ENCODE results near the gene NRG2.

The NRG2 gene

GRCh38 chr5:139885857-139886208 lies 157.3 kb downstream of the NRG2 start:
- Histone ChIP-seq H3K4me1 (ENCODE audit: control insufficient read depth, insufficient read depth, low read length) (no peaks in the 10 kb centered on the region), H3K27ac (ENCODE audit: low read depth, low read length) (no peak overlapping the region), H3K27me3 (ENCODE audit: control insufficient read depth, insufficient read depth, low read length) (no peaks in the 10 kb centered on the region), H3K4me3 (ENCODE audit: low read length) (no peak overlapping the region), H3K9ac (ENCODE audit: low read length) (no peak overlapping the region), H3K36me3 (ENCODE audit: control insufficient read depth, insufficient read depth, low read length) (no peaks in the 10 kb centered on the region)

GRCh38 chr5:139885172-139885856 lies 157.8 kb downstream of the NRG2 start:
- H3K4me1 ChIP-seq (ENCODE audit: control insufficient read depth, insufficient read depth, low read length): peaks cover under 1% of the 10 kb centered on the region
- H3K27ac ChIP-seq (ENCODE audit: low read depth, low read length): no peak overlapping the region
- no peaks in the 10 kb centered on the region for H3K36me3 ChIP-seq (ENCODE audit: control insufficient read depth, insufficient read depth, low read length)
- no peak overlapping the region for H3K9ac ChIP-seq (ENCODE audit: low read length)
- no peak overlapping the region for H3K4me3 ChIP-seq (ENCODE audit: low read length)
- no peaks in the 10 kb centered on the region for H3K27me3 ChIP-seq (ENCODE audit: control insufficient read depth, insufficient read depth, low read length)

GRCh38 chr5:139884734-139885133 lies 158.4 kb downstream of the NRG2 start:
- H3K4me3 ChIP-seq (ENCODE audit: low read length): no peak overlapping the region
- H3K4me1 ChIP-seq (ENCODE audit: control insufficient read depth, insufficient read depth, low read length): peaks cover 5% of the 10 kb centered on the region
- H3K9ac ChIP-seq (ENCODE audit: low read length): no peak overlapping the region
- no peak overlapping the region for H3K27ac ChIP-seq (ENCODE audit: low read depth, low read length)
- H3K27me3 ChIP-seq (ENCODE audit: control insufficient read depth, insufficient read depth, low read length): no peaks in the 10 kb centered on the region
- H3K36me3 ChIP-seq (ENCODE audit: control insufficient read depth, insufficient read depth, low read length): no peaks in the 10 kb centered on the region

- no peak overlapping the region for H3K27ac ChIP-seq (ENCODE audit: low read depth, low read length)
- H3K9ac ChIP-seq (ENCODE audit: low read length): no peak overlapping the region
- H3K4me1 ChIP-seq (ENCODE audit: control insufficient read depth, insufficient read depth, low read length): peaks cover 5% of the 10 kb centered on the region
- no peaks in the 10 kb centered on the region for H3K27me3 ChIP-seq (ENCODE audit: control insufficient read depth, insufficient read depth, low read length)
- no peak overlapping the region for H3K4me3 ChIP-seq (ENCODE audit: low read length)
- no peaks in the 10 kb centered on the region for H3K36me3 ChIP-seq (ENCODE audit: control insufficient read depth, insufficient read depth, low read length)
Measured at GRCh38 chr5:139884144-139884543, 159.0 kb downstream of the NRG2 start.

GRCh38 chr5:139882961-139883539 lies 160.0 kb downstream of the NRG2 start:
- H3K4me1 ChIP-seq (ENCODE audit: control insufficient read depth, insufficient read depth, low read length): peaks cover 5% of the 10 kb centered on the region
- no peaks in the 10 kb centered on the region for H3K36me3 ChIP-seq (ENCODE audit: control insufficient read depth, insufficient read depth, low read length)
- no peak overlapping the region for H3K9ac ChIP-seq (ENCODE audit: low read length)
- H3K27me3 ChIP-seq (ENCODE audit: control insufficient read depth, insufficient read depth, low read length): no peaks in the 10 kb centered on the region
- no peak overlapping the region for H3K27ac ChIP-seq (ENCODE audit: low read depth, low read length)
- H3K4me3 ChIP-seq (ENCODE audit: low read length): no peak overlapping the region

GRCh38 chr5:139882316-139882715 lies 160.8 kb downstream of the NRG2 start:
- Histone ChIP-seq H3K4me3 (ENCODE audit: low read length) (no peak overlapping the region), H3K9ac (ENCODE audit: low read length) (no peak overlapping the region), H3K4me1 (ENCODE audit: control insufficient read depth, insufficient read depth, low read length) (peaks cover 5% of the 10 kb centered on the region), H3K27ac (ENCODE audit: low read depth, low read length) (no peak overlapping the region), H3K27me3 (ENCODE audit: control insufficient read depth, insufficient read depth, low read length) (no peaks in the 10 kb centered on the region), H3K36me3 (ENCODE audit: control insufficient read depth, insufficient read depth, low read length) (no peaks in the 10 kb centered on the region)

- Histone ChIP-seq H3K4me3 (ENCODE audit: low read length) (no peak overlapping the region), H3K27ac (ENCODE audit: low read depth, low read length) (no peak overlapping the region), H3K27me3 (ENCODE audit: control insufficient read depth, insufficient read depth, low read length) (no peaks in the 10 kb centered on the region), H3K36me3 (ENCODE audit: control insufficient read depth, insufficient read depth, low read length) (no peaks in the 10 kb centered on the region), H3K4me1 (ENCODE audit: control insufficient read depth, insufficient read depth, low read length) (peaks cover 5% of the 10 kb centered on the region), H3K9ac (ENCODE audit: low read length) (no peak overlapping the region)
Measured at GRCh38 chr5:139881143-139881733, 161.9 kb downstream of the NRG2 start.

- H3K27ac ChIP-seq (ENCODE audit: low read depth, low read length): no peak overlapping the region
- peaks cover 5% of the 10 kb centered on the region for H3K4me1 ChIP-seq (ENCODE audit: control insufficient read depth, insufficient read depth, low read length)
- no peak overlapping the region for H3K9ac ChIP-seq (ENCODE audit: low read length)
- no peak overlapping the region for H3K4me3 ChIP-seq (ENCODE audit: low read length)
- H3K36me3 ChIP-seq (ENCODE audit: control insufficient read depth, insufficient read depth, low read length): no peaks in the 10 kb centered on the region
- H3K27me3 ChIP-seq (ENCODE audit: control insufficient read depth, insufficient read depth, low read length): no peaks in the 10 kb centered on the region
Measured at GRCh38 chr5:139880416-139881142, 162.5 kb downstream of the NRG2 start.

- H3K27ac ChIP-seq (ENCODE audit: low read depth, low read length): no peak overlapping the region
- no peaks in the 10 kb centered on the region for H3K27me3 ChIP-seq (ENCODE audit: control insufficient read depth, insufficient read depth, low read length)
- H3K36me3 ChIP-seq (ENCODE audit: control insufficient read depth, insufficient read depth, low read length): no peaks in the 10 kb centered on the region
- no peak overlapping the region for H3K4me3 ChIP-seq (ENCODE audit: low read length)
- H3K9ac ChIP-seq (ENCODE audit: low read length): no peak overlapping the region
- peaks cover 5% of the 10 kb centered on the region for H3K4me1 ChIP-seq (ENCODE audit: control insufficient read depth, insufficient read depth, low read length)
Measured at GRCh38 chr5:139878093-139878492, 165.0 kb downstream of the NRG2 start.

- H3K4me3 ChIP-seq (ENCODE audit: low read length): no peak overlapping the region
- no peak overlapping the region for H3K27ac ChIP-seq (ENCODE audit: low read depth, low read length)
- peaks cover 5% of the 10 kb centered on the region for H3K4me1 ChIP-seq (ENCODE audit: control insufficient read depth, insufficient read depth, low read length)
- H3K27me3 ChIP-seq (ENCODE audit: control insufficient read depth, insufficient read depth, low read length): no peaks in the 10 kb centered on the region
- H3K9ac ChIP-seq (ENCODE audit: low read length): no peak overlapping the region
- H3K36me3 ChIP-seq (ENCODE audit: control insufficient read depth, insufficient read depth, low read length): no peaks in the 10 kb centered on the region
Measured at GRCh38 chr5:139877129-139877597, 165.9 kb downstream of the NRG2 start.

GRCh38 chr5:139875957-139876356 lies 167.1 kb downstream of the NRG2 start:
- no peak overlapping the region for H3K9ac ChIP-seq (ENCODE audit: low read length)
- no peak overlapping the region for H3K4me3 ChIP-seq (ENCODE audit: low read length)
- no peaks in the 10 kb centered on the region for H3K27me3 ChIP-seq (ENCODE audit: control insufficient read depth, insufficient read depth, low read length)
- H3K4me1 ChIP-seq (ENCODE audit: control insufficient read depth, insufficient read depth, low read length): peaks cover 5% of the 10 kb centered on the region
- H3K36me3 ChIP-seq (ENCODE audit: control insufficient read depth, insufficient read depth, low read length): no peaks in the 10 kb centered on the region
- H3K27ac ChIP-seq (ENCODE audit: low read depth, low read length): no peak overlapping the region

- H3K27ac ChIP-seq (ENCODE audit: low read depth, low read length): no peak overlapping the region
- no peaks in the 10 kb centered on the region for H3K36me3 ChIP-seq (ENCODE audit: control insufficient read depth, insufficient read depth, low read length)
- no peaks in the 10 kb centered on the region for H3K4me1 ChIP-seq (ENCODE audit: control insufficient read depth, insufficient read depth, low read length)
- H3K9ac ChIP-seq (ENCODE audit: low read length): no peak overlapping the region
- H3K27me3 ChIP-seq (ENCODE audit: control insufficient read depth, insufficient read depth, low read length): no peaks in the 10 kb centered on the region
- H3K4me3 ChIP-seq (ENCODE audit: low read length): no peak overlapping the region
Measured at GRCh38 chr5:139872851-139873794, 170.0 kb downstream of the NRG2 start.

Measured in rectal smooth muscle tissue (tissue), 1 donor.